H1 (cell line): ENCODE results near the gene KRT84. TPM values are rescaled to one million over a fixed set of nuclear protein-coding genes. Genes with fewer than 3 reads are reported as not detected.

Source experiments
- CTCF ChIA-PET: fragments of 300-600 bp; sonication (Branson Sonifier 250); formaldehyde crosslinking; loops from one replicate; lab custom pipeline; 2021; ENCODE audit not compliant: partially characterized antibody; lab: Charles Lee
- POLR2A ChIA-PET: fragments of 300-600 bp; sonication (Branson Sonifier 250); formaldehyde crosslinking; loops from one replicate; lab custom pipeline; 2021; ENCODE audit warnings: inconsistent platforms; ENCODE audit not compliant: partially characterized antibody; lab: Charles Lee
- DNase-seq, 2 experiments: peaks; one replicate each; pipeline versions ENCODE4 v3.0.0 to v3.0.0-alpha.2; 2010 to 2022; ENCODE audit warnings: low spot score in 2 of 2, low read depth in 1 of 2, mixed read lengths in 1 of 2
- FAIRE-seq: peaks from 2 replicates; lab custom pipeline; 2011; peaks lifted over from hg19 to GRCh38; lab: Jason Lieb, UNC
- H2AFZ ChIP-seq: 2 replicates; pipeline ENCODE4 v1.8.1; 2012; ENCODE audit warnings: low read length, inconsistent platforms
- H2AK5ac ChIP-seq: 2 replicates; pipeline ENCODE4 v1.6.1; 2013; ENCODE audit warnings: low read depth, low read length
- H2BK120ac ChIP-seq: replicated peaks from 2 replicates; pipeline ENCODE3; 2013; ENCODE audit warnings: low read depth, low read length, inconsistent platforms
- H2BK12ac ChIP-seq: 2 replicates; pipeline ENCODE4 v1.6.1; 2013; ENCODE audit warnings: low read depth, low read length
- H2BK15ac ChIP-seq: 2 replicates; pipeline ENCODE4 v1.6.1; 2013; ENCODE audit warnings: low read length
- H2BK20ac ChIP-seq: 2 replicates; pipeline ENCODE4 v1.6.1; 2013; ENCODE audit warnings: low read length
- H2BK5ac ChIP-seq: 2 replicates; pipeline ENCODE4 v1.6.1; 2013; ENCODE audit warnings: low read depth, low read length
- H3K14ac ChIP-seq: 2 replicates; pipeline ENCODE4 v1.6.1; 2013; ENCODE audit warnings: inconsistent platforms; ENCODE audit not compliant: insufficient read length
- H3K18ac ChIP-seq: 2 replicates; pipeline ENCODE4 v1.6.1; 2013; ENCODE audit warnings: low read length; ENCODE audit errors: extremely low read depth
- H3K23ac ChIP-seq: 2 replicates; pipeline ENCODE4 v1.6.1; 2013; ENCODE audit warnings: inconsistent platforms; ENCODE audit not compliant: insufficient read length
- H3K23me2 ChIP-seq: 2 replicates; pipeline ENCODE4 v1.6.1; 2013; ENCODE audit warnings: low read depth, low read length
- H3K27ac ChIP-seq: 2 replicates; pipeline ENCODE4 v1.6.1; 2011; ENCODE audit warnings: low read depth, low read length, inconsistent platforms
- H3K27me3 ChIP-seq, 4 experiments: replicated peaks in 1 of 4; 1 replicate in 1 of 4; 2 replicates in 3 of 4; pipeline versions ENCODE4 v1.6.1 to v1.8.1; 2011 to 2013; ENCODE audit warnings: low read length in 3 of 4, mild to moderate bottlenecking in 3 of 4, inconsistent platforms in 2 of 4, mixed read lengths in 2 of 4, moderate library complexity in 1 of 4; ENCODE audit not compliant: control insufficient read depth in 3 of 4, insufficient read depth in 3 of 4; ENCODE audit errors: extremely low read depth in 1 of 4
- H3K36me3 ChIP-seq, 4 experiments: 2 replicates each; pipeline versions ENCODE4 v1.6.1 to v1.8.1; 2011 to 2013; ENCODE audit warnings: mild to moderate bottlenecking in 4 of 4, low read length in 3 of 4, moderate library complexity in 2 of 4, control low read depth in 1 of 4, inconsistent platforms in 1 of 4; ENCODE audit not compliant: insufficient read depth in 4 of 4, control insufficient read depth in 2 of 4
- H3K4ac ChIP-seq: replicated peaks from 2 replicates; pipeline ENCODE3; 2013; ENCODE audit warnings: low read length, low read depth, mixed read lengths, inconsistent platforms; ENCODE audit not compliant: insufficient read length
- H3K4me1 ChIP-seq, 4 experiments: replicated peaks in 1 of 4; 1 replicate in 1 of 4; 2 replicates in 3 of 4; pipeline versions ENCODE4 v1.6.1 to v1.8.1; 2011 to 2013; ENCODE audit warnings: low read length in 3 of 4, inconsistent platforms in 2 of 4, mixed read lengths in 1 of 4; ENCODE audit not compliant: insufficient read depth in 4 of 4, control insufficient read depth in 3 of 4
- H3K4me2 ChIP-seq, 2 experiments: 2 replicates each; pipeline versions ENCODE4 v1.6.1 to v1.8.1; 2011 to 2013; ENCODE audit warnings: low read depth in 2 of 2, low read length in 2 of 2, control low read depth in 1 of 2, inconsistent platforms in 1 of 2, mild to moderate bottlenecking in 1 of 2; ENCODE audit not compliant: insufficient read depth in 1 of 2
- H3K4me3 ChIP-seq, 4 experiments: fragments of 200-600, 300-600 bp in 1 of 4; sonication (generic), shearing (Covaris generic), sonication (Bioruptor Twin) in 1 of 4; 2 replicates each; pipeline versions ENCODE4 v1.5.1 to v1.8.1; 2011 to 2016; ENCODE audit warnings: low read length in 4 of 4, low read depth in 3 of 4, control low read depth in 2 of 4, inconsistent platforms in 2 of 4, mild to moderate bottlenecking in 2 of 4, mixed read lengths in 1 of 4, moderate library complexity in 1 of 4; ENCODE audit not compliant: insufficient read depth in 2 of 4; ENCODE audit errors: extremely low read depth in 1 of 4
- H3K56ac ChIP-seq: replicated peaks from 2 replicates; pipeline ENCODE3; 2013; ENCODE audit warnings: low read depth, mild to moderate bottlenecking, mixed read lengths, low read length, inconsistent platforms; ENCODE audit not compliant: insufficient read length
- H3K79me1 ChIP-seq: 2 replicates; pipeline ENCODE4 v1.6.1; 2013; ENCODE audit warnings: low read depth, low read length, control low read depth
- H3K79me2 ChIP-seq, 2 experiments: 2 replicates each; pipeline versions ENCODE4 v1.6.1 to v1.8.1; 2012 to 2013; ENCODE audit warnings: low read length in 2 of 2, mild to moderate bottlenecking in 2 of 2, inconsistent platforms in 1 of 2; ENCODE audit not compliant: insufficient read depth in 2 of 2, control insufficient read depth in 1 of 2
- H3K9ac ChIP-seq, 4 experiments: replicated peaks in 1 of 4; 1 replicate in 1 of 4; 2 replicates in 3 of 4; pipeline versions ENCODE4 v1.6.1 to v1.8.1; 2011 to 2013; ENCODE audit warnings: low read depth in 3 of 4, low read length in 3 of 4, control low read depth in 2 of 4, mild to moderate bottlenecking in 2 of 4, moderate library complexity in 2 of 4, inconsistent platforms in 1 of 4; ENCODE audit errors: extremely low read depth in 1 of 4
- H3K9me3 ChIP-seq, 2 experiments: 2 replicates each; pipeline versions ENCODE4 v1.6.1 to v1.8.1; 2012 to 2013; ENCODE audit warnings: mild to moderate bottlenecking in 2 of 2, moderate library complexity in 2 of 2, control low read depth in 1 of 2, inconsistent platforms in 1 of 2, low read depth in 1 of 2, low read length in 1 of 2, mixed read lengths in 1 of 2; ENCODE audit not compliant: insufficient read depth in 2 of 2
- H4K20me1 ChIP-seq, 2 experiments: replicated peaks in 1 of 2; 2 replicates each; pipeline versions ENCODE3 to v1.8.1; 2011 to 2013; ENCODE audit warnings: inconsistent platforms in 2 of 2, low read length in 2 of 2, mild to moderate bottlenecking in 1 of 2; ENCODE audit not compliant: insufficient read depth in 2 of 2, control insufficient read depth in 1 of 2
- H4K5ac ChIP-seq: 2 replicates; pipeline ENCODE4 v1.6.1; 2013; ENCODE audit warnings: low read length, low read depth, mixed read lengths, inconsistent platforms; ENCODE audit not compliant: insufficient read length
- H4K8ac ChIP-seq: 2 replicates; pipeline ENCODE4 v1.8.0; 2013; ENCODE audit warnings: mild to moderate bottlenecking, moderate library complexity, low read length, inconsistent platforms; ENCODE audit not compliant: insufficient read depth; ENCODE audit errors: extremely low read depth
- H4K91ac ChIP-seq: replicated peaks from 2 replicates; pipeline ENCODE3; 2013; ENCODE audit warnings: low read length, mixed read lengths, inconsistent platforms; ENCODE audit not compliant: insufficient read length
- BRCA1 ChIP-seq: IDR thresholded peaks from 2 replicates; pipeline ENCODE4 v1.6.1; 2012; ENCODE audit warnings: low read depth, low read length, improper control_type of control experiment
- CHD2 ChIP-seq: IDR thresholded peaks from 2 replicates; pipeline ENCODE4 v1.6.1; 2012; ENCODE audit warnings: low read length, improper control_type of control experiment
- JUND ChIP-seq: IDR thresholded peaks from 2 replicates; pipeline ENCODE4 v1.6.1; 2011; ENCODE audit warnings: mild to moderate bottlenecking, improper control_type of control experiment, low read length
- WGBS, 2 experiments: shearing (Covaris generic) in 1 of 2; methylation state at CpG; one replicate each; pipeline versions ENCODE4 v1.1.6 to v1.1.7; 2013 to 2015; ENCODE audit warnings: low lambda C conversion rate in 2 of 2, mixed read lengths in 2 of 2, inconsistent platforms in 1 of 2, low coverage in 1 of 2, missing lambda C conversion rate in 1 of 2; ENCODE audit not compliant: insufficient replicate concordance in 2 of 2, insufficient coverage in 1 of 2, insufficient read length in 1 of 2; ENCODE audit errors: extremely low coverage in 1 of 2, missing lambda C conversion rate in 1 of 2; 5-methylcytosine and 5-hydroxymethylcytosine counted together
- polyA plus RNA-seq, 7 experiments: library from polyadenylated mRNA; depleted of rRNA in 3 of 7; stranded (reverse) in 5 of 7; unstranded in 2 of 7; fragments of >200 nt in 5 of 7; fragments of 200-250 nt in 2 of 7; gene quantifications; 1 replicate in 5 of 7; 2 replicates in 1 of 7; 4 replicates in 1 of 7; pipeline versions ENCODE4 v1.2.1 to v1.2.3, GENCODE V29; 2011 to 2013; ENCODE audit warnings: missing spikeins in 2 of 7, mixed read lengths in 2 of 7
- total RNA-seq: library from RNA; stranded (reverse); fragmentation: NEBNext Ultra II Directional; extraction: Animal tissue kit (Norgen Biotek cat#: 25700); gene quantifications from 2 replicates; pipeline ENCODE4 v1.2.1, GENCODE V29; 2021

The KRT84 gene
- total and polyA plus RNA-seq, 2 of the 8 experiments (the other 6 are each of a cell fraction or from before 2014, with no cell fraction given), result not detected

- H2BK120ac ChIP-seq, result no peak overlapping the region
- no peak overlapping the region for H4K5ac ChIP-seq
- no peak overlapping the region for H3K14ac ChIP-seq
- ChIA-PET CTCF (interaction anchor here (0.6 to 8.6 kb wide), 34 partner anchors 10 to 871 kb away, joined by 3 to 105 read pairs (median 6); partner anchors contain the start of genes KRT74 and KRT84), POLR2A (interaction anchor here (1.6 kb wide), 1 partner anchor 634 kb away, joined by 4 read pairs; the partner anchor contains the start of gene EIF4B)
- DNase-seq (no peak), FAIRE-seq (no peak)
- no peak overlapping the region for H3K27ac ChIP-seq
- no peak overlapping the region for H3K4me2 ChIP-seq
- no peak overlapping the region for H3K56ac ChIP-seq
- H4K91ac ChIP-seq, result no peak overlapping the region
- H2BK5ac ChIP-seq, result no peak overlapping the region
- no peaks in the 10 kb centered on the region for H3K79me2 ChIP-seq
- H3K36me3 ChIP-seq, result no peaks in the 10 kb centered on the region
- H3K9me3 ChIP-seq, result no peaks in the 10 kb centered on the region
- TF ChIP-seq CHD2, result no peak
- no peak for TF ChIP-seq BRCA1
- TF ChIP-seq JUND, result no peak
- no peaks in the 10 kb centered on the region for H4K20me1 ChIP-seq
- no peak overlapping the region for H3K23ac ChIP-seq
- H2BK15ac ChIP-seq, result no peak overlapping the region
- H3K27me3 ChIP-seq, result no peaks in the 10 kb centered on the region
- no peak overlapping the region for H2BK20ac ChIP-seq
- no peaks in the 10 kb centered on the region for H3K79me1 ChIP-seq
- no peaks in the 10 kb centered on the region for H3K23me2 ChIP-seq
- H3K9ac ChIP-seq, result no peak overlapping the region
- H2BK12ac ChIP-seq, result no peak overlapping the region
- H3K4me3 ChIP-seq, result no peak overlapping the region
- H2AK5ac ChIP-seq, result no peak overlapping the region
- H3K18ac ChIP-seq, result no peak overlapping the region
- H3K4ac ChIP-seq, result no peak overlapping the region
- 87% methylated on average over 3 of the region's 3 CpGs; no CpG with 5 or more reads in 1 of the 2 experiments for WGBS, 2 experiments
- no peak overlapping the region for H2AFZ ChIP-seq
- no peak overlapping the region for H4K8ac ChIP-seq
- no peaks in the 10 kb centered on the region for H3K4me1 ChIP-seq
These were observed 13.7 kb downstream of the KRT84 start for GRCh38 chr12:52371716-52372115.
